NCI-H1105 (cell line): Measurements from ENCODE around the gene HS2ST1.

ENCODE experiments used
- DNase-seq: peaks from one replicate; lab custom pipeline; 2025; lab: John Stamatoyannopoulos, UW

Gene HS2ST1

DNA sequence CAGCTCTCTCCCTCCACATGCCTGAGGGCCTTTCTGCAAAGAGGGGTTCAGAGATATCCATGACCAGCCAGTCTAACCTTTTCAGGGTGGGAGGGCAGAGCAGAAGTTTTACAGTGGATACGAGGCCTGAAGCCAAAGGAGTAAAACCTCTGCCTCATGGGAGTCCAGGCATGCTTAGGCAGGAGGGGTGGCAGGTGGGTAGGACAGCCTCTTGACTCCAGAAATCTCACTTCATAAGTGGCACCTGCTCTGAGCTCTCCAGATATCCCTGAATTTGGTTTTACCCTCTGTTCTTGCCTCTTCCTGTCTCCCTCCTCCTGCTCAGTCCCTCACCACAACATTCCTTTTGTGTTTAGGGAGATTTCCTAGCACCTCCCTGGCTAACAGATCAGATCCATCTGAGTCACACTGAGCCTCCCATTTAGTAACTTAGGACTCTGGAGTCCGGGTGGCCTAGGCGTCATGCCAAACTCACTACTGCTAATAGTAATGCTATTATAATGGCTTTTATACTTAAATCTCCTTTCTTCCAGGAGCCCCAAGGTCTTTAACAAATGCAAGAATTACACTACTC is 201.0 kb downstream of the HS2ST1 start:
- DNase-seq, result no peak

DNA sequence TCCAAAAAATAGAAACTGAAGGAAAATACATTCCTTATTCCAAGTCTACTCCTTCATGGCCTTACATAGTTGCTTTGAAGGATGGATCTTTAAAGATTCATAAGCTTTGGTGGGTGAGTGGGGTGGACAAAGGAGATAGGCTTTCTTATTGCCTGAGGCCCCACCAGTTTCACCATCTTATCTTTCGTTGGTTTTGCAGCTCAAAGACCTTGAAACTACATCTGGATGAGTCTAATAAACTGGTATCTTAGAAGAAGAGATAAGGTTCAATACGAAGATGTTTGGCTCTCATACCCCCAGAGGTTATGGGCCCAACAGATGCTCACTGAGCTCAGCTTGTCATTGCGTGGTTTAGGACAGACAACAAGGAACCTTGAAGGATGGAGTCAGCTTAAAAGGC is 201.5 kb downstream of the HS2ST1 start:
- DNase-seq, result no peak

DNA sequence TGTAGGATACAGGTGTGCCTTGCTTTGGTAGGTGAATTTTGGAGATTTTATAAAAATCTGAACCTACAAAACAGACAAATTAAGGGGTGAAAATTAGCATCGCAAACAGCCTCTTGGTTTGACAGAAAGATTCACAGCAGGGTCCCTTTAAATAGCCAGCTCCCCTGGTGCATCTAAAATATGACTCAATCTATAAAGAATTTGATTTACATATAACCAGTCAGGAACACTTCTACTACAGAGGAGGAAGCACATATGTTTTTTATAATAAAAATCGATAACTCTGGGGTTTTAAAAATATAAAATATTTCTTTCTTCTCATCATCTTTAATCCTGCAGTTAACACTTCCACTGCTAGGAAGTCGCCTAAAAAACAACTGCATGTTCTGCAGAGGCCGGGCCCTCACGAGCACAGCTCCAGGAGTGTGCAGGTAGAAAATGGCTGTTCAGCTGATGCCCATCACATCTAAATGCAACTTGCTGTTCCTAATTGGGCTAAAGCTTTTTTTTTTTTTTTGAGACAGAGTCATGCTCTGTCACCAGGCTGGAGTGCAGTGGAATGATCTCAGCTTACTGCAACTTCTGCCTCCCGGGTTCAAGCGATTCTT is 203.4 kb downstream of the HS2ST1 start:
- DNase-seq, result no peak

DNA sequence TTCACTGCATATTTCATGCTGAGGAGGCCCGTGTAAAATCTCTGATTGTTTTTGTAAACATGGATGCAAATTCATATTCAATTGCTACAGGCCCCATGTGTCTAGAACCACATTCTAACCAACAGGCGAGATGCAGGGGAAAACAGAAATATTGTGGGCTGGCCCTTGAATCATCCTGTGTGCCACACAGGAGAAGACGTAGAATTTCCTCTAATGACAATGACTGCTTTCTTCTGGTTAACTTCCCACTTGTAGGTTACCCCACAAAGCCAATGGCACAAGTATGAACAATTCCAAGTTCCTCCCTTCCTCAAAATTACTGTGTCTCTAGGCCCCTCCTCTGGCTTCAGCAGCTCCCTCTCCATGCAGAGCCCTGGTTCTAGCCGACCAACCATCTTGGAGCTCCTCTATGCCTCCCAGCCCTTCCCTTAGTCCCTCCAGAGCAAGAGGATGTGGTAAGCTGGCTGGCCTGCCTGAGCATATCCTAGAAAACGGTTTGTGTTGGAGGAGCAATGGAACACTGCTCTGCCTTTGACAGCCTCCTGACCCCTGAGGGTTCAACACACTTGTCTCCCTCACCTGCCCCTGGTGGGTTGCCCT is 205.2 kb downstream of the HS2ST1 start:
- DNase-seq, result no peak

DNA sequence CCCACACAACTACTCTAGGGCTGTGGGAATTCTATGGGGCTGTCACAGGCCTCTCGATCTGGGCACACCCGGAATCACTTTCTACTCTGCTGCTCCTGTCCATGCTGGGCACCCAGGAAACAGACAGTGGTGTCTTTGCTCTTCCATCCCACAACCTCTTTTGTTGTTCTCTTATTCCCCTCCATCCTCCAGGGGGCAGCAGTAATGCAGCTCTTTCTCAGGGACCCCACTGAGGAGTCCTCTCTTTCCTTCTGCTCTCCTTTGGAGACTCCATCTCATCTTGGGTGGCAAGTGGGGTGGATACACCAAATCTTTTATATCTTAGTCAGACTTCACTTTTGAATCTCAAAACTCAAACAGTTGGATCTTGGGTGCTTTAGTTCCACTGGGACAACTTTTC is 206.3 kb downstream of the HS2ST1 start:
- DNase-seq, result no peak

DNA sequence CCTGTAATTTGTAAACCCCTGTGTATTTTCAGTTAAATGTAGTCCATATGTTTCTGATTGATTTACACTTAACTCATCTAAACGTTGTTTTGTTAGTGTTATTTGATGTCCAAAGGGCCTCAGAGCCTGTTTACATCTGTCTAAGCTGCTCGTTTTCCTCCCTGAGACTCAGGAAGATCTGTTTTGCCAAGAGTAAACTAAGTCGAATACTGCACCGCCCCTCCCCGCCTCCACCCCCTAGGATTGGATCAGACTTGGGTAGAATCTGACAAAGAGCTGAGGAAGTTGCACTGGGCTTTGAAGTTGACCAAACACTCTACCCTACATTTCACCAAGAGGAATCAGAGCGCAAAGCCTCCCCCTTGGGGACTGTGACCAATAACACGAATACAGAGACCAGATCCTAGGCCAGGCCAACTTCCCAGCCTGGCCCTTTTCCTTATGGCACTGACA is 207.3 kb downstream of the HS2ST1 start:
- no peak for DNase-seq

DNA sequence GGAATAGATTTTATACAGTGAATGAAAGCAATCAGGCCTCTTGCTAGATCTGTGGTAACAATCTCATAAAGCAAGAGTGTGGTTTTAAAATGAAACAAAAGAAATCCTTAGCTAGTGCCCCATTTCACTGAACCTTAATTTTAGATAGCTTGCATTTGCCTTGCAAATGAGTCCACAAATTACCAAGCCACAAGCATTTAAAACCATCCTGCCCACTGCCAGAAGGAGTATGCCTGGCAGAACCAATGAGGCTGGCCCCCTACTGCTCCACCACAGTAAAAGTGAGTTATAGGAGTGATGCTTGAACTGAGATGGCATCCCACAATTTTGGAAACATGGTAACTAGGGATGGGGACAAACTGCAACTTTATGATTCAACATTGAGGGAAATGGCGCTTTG is 207.8 kb downstream of the HS2ST1 start:
- no peak for DNase-seq

DNA sequence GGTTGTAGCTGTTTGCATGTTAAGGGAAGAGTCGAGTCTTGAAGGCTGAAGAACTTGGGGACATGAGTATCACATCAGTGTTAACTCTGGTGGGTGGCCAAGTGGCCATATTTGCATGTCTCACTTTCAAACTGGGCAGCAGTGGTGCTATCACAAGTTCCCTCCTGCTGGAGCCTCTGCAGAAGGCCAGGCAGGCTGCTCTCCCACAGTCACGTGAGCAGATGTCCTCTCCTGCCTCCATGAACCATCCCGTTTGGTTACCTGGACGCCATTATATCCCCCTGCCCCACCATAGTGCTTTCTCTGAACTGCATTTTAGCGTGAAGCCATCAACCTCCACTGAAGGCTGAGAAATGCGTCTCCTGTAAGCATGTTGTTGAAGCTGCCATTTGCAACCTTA is 209.2 kb downstream of the HS2ST1 start:
- no peak for DNase-seq

DNA sequence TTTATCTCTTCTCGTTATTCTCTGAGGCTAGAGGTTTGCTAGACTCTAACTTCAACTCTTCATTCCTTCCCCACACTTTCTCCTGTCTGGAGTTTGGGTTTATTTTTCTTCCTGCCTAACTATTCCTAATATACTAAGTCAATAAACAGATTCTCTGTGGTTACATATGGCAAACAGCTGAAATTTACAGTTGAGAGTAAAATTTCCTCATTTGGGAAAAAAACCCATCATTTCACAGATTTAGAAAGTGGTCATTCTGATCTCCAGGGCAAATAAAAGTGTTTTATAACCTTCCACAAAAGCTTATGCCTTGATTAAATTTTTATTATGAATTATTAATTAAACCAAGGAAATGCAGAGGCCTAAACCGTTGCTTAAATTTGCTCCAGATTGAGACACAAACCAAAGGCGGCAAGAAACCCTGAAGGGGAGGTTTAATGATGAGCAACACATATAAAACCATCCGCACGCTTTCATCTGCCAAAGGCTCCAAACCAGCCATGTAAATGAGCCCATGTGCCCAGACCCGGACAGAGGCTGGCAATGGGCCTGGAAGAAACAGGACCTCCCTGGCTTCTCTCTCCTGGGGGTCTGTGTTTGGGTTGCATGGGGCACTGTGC is 212.6 kb downstream of the HS2ST1 start:
- no peak for DNase-seq

DNA sequence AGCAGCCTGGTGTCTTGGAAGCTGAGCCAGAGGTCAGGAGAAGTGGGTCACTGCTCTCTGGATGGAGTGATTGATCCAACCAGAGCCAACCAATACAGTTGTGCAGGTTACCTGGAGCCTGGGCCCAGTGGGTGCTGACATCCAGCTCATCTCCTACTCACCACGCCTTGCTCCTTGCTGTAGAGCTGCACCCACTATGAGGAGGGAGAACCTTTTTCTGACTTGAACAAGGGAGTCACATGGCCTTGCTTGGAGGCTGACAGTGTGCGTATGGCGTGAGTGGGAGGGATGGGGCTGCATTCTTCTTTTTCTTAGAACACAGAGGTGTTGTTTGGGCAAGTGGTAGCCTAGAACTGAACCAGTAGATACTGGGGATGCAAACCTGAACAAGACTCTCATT is 213.1 kb downstream of the HS2ST1 start:
- DNase-seq, result no peak

DNA sequence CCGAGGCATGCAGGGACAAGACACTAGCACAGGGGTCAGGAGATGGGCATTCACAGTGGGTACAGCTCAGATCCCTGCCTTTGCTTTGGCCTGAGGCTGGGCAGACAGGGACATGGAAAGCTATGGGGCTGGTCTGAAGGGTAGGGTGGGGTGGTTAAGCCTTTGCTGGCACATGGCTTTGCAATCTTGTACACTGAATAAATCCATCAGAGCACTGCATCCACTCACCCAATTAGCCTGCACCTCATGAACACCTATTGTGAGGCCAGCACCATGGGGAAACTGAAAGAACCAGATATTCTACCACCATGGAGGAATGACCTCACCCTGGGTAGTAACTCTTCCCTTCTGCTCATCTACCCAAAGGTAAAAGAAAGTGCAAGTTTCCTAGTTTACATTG is 214.6 kb downstream of the HS2ST1 start:
- no peak for DNase-seq

DNA sequence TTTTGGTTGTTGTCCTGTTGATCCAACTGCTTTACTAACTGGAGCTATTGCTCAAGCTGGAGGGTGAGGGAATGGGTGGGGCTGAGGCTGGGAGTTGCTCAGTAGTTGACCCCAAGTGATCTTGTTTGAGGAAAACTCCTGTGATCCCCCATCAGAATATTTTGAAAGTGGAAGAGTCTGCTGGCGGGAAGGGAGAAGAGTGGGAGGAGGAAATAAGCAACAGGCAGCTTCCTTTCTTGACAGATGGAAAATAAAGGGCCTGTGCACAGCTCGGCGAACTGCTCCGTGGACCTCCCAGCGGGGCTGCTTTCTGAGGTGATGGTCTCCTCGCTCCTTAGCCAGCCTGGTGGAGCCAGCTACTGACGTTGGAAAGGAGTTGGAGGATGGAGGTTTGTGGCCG is 215.2 kb downstream of the HS2ST1 start:
- no peak for DNase-seq

DNA sequence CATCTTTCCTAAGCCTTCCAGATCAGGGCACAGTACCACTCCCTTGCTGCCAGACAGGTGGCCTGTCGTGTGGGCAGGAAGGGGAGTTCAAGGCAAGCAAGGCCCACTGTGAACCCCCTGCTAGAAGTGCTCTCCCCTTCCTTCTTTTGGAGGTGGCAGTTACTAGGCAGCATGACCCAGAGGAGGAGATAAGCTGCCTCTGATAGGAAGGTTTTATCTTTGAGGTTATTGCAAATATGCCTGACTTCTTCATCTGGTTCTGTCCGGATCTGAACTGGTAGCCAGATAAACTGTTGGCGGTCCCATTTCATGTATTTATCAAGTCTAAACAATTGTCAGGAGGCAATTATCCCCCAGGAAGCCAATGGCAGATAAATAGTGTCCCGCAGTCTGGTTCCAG is 216.0 kb downstream of the HS2ST1 start:
- DNase-seq, result no peak

DNA sequence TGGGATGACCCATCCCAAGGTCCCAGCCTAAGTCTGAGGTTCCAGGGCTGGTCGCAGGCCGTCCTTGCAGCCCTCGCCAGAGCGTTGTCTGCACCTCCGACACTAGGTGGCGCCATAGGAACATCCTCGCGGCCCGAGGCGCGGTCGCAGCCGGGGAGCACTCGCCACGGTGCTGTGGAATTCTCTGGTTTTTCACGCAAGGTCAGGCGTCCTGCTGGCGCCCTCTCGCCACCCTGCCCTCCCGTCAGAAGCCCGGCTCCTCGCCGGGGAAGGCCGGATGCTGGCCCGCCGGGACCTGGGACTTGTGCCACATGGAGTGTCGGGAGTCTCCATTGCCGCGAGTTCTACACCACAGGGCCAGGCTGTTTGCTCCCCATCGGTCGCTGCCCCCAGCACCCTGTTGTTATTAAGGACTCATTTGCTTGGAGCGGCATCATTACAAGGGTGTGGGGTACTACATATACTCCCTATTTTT is 217.4 kb downstream of the HS2ST1 start:
- peak; percentile 72 for DNase-seq

DNA sequence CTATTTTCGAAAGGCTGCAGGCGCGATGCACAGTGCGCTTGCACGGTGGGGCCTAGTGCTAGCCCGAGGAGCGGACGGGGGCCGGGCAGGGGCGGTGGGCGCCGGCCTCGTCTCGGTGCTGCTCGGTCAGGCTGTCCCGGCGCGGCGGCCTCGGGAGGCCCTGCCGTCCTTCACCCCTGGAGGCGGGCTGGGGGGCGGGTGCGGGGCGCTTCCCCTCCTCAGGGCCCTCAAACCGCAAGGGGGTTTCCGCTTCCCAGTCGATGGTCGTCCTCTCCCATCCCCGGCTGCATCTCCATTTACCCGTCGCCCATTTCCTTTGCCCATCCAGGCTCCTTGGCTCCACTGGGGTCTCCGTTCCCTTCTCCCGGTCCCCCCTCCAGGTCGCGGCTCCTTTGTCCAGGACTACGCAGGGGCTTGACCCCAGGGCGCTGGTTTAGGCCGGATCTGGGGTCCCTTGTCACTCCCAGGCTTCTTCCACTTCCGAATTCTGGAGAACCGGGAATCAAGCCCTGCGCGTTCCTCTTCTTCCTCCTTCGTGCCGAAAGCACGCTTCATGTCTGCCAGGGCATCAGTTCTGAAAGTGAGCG is 217.9 kb downstream of the HS2ST1 start:
- DNase-seq, result no peak

DNA sequence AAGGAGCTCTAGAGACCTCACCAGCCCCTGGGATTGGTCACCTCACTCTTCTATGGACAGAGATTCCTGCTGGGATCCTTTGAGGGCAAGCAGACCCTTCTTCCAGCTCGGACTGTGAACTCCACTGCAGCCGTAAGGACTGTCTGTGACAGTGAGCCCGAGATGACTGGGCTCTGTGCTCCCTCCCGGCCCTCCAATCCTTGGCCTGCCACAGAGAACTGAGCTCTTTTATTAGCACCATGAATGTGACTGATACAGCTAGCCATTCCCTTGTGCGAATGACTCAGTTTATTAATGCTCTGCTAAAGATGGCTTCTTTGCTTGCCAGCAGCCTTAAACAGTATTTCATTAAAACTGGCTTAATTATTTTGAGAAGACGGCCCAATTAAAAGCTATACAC is 219.6 kb downstream of the HS2ST1 start:
- DNase-seq, result no peak

DNA sequence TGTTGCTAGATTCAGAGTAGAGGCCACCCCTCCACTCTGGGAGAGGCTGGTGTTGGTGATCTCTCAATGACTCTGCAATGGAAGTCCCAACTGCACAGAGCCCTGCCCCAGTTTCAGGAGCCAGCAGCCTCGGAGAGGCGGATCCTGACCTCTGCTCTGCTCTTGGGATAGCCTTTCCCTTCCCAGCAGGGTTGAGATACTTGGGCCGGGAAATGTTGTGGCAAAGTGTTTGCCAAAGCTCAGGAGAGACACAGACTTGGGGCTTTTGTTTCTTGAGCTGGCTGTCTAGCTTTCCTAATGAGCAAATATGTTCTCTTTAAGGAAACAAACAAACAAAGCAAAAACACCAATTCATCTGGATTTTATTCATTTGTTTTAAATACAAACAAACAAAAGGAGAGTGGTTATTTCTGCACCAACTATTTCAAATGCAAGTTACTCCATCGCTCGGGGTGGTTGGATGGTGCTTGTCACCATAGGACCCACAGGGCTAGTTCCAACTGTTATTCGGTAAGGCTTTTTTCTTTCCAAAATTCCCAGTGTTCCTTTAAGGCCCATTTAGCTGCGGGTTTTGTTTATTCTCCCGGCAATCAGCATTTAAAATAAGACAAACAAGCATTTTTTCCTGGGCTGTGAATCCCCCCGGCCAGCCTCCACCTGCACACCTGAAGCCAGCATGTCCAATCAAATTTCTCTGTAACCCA is 220.3 kb downstream of the HS2ST1 start:
- DNase-seq, result no peak

DNA sequence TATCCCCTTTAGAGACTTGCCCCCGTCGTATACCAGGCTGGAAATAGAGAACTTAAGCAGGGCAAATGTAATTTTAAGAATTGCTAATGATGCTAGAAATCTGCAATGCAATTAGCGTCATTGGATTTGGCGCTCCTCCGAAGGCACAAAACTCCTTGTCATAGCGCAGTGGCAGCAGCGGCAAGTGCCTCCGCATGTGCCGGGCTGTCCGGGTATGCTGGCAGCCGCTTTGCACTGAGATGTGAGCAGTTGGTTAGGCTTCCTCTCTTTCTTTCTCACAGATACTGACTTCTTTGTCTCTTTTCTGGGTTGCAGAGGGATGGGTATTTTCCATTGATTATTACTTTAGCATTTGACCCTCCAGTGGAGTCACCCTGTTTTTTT is 220.9 kb downstream of the HS2ST1 start:
- DNase-seq, result no peak

DNA sequence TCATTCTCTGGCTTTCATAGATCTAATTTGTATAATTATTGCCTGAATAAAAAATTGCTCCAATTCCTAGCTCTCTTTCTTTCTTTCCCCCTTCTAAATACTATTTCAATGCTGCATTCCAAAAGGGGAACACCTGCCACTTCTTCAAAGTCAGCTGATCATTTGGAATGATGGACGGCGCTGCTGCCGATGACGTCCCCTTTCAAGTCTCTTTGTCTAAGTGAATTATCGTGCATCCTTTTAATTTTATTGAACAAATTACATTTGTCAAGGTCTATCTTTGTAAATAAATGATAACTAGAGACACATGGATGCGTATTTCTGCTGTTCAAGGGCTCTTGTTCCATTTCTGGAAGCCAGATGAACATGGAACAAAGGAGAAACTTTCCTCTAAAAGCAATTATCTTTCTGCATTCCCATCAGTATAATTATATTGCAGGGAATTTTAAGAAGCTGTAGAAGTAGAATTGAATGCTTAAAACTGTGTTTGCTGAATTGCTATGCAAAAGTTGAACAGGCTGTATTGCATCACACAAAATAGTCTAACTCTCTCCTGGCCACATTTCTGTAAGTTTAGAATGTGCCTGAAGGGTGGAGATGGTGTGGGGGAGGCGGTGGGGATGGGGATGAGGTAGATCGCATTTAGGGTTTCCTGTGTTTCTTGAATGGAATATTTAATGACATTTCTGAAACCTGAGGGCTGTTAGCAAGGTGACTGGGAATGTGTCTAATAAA is 222.3 kb downstream of the HS2ST1 start:
- peak; percentile 18 for DNase-seq

DNA sequence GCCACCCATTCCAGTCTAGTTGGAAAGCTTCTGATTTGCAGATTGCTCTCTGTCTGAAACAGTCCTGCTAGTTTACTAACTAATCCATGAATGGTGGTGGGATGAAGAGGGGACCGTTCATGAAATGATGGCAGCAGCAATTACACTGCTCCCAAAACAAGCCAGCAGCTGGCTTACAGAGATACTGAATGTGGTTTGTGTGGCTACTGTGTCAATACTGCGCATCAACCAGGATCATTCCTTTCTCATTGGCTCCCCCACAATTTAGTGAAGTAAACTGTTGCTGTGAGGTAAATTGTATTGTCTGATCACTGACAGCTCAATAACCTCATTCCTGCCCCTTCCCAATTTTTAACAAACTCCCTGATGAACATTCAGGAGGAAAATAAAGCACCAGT is 222.9 kb downstream of the HS2ST1 start:
- DNase-seq, result no peak

DNA sequence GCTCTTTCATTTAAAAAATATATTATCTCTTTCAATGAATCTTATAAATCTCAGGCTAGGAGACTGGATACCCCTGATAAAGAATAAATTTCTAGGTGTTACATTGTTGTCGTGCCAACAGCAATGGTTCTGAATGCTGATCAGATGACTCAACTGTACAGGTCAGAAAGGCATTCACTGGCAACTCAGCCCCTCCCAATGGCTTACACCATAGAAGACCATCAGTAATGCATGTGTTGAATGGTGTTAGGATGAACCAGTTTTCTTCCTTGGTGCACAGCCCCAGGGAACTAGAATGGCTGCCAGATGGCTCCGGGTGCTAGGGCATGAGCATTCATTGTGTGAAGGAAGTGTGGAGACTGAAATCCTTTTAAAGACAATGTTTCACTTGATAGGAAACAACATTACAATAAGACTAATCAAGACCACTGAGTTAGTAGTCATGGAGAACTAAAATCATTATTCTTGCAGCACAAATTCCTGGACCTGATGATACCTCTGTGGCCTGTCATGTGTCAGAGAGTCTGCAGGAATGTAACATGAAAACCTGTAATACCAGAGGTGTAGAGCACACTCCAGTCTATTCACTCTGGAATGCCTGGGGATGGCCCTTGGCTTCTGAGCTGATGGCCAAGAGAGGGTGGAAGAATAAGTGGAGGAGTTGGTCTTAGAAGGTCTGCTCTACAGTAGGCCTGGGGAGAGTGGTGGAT is 226.6 kb downstream of the HS2ST1 start:
- DNase-seq, result no peak
